Fibroblast of lung (primary cell): ENCODE data around the gene NFE2L3.

Source experiments
- CTCF ChIP-seq, 2 donors: IDR thresholded peaks in 1 of 2; conservative IDR thresholded peaks in 1 of 2; 1 replicate in 1 of 2; 2 replicates in 1 of 2; pipeline ENCODE4 v1.5.1; 2011 to 2012; ENCODE audit warnings: low read length in 2 of 2, control low read depth in 1 of 2, inconsistent platforms in 1 of 2, low read depth in 1 of 2, mild to moderate bottlenecking in 1 of 2
- EZH2 ChIP-seq: IDR thresholded peaks from 2 replicates; pipeline ENCODE4 v1.5.1; 2012; ENCODE audit warnings: low read length, control low read depth, mild to moderate bottlenecking; ENCODE audit errors: missing control alignments

DNA sequence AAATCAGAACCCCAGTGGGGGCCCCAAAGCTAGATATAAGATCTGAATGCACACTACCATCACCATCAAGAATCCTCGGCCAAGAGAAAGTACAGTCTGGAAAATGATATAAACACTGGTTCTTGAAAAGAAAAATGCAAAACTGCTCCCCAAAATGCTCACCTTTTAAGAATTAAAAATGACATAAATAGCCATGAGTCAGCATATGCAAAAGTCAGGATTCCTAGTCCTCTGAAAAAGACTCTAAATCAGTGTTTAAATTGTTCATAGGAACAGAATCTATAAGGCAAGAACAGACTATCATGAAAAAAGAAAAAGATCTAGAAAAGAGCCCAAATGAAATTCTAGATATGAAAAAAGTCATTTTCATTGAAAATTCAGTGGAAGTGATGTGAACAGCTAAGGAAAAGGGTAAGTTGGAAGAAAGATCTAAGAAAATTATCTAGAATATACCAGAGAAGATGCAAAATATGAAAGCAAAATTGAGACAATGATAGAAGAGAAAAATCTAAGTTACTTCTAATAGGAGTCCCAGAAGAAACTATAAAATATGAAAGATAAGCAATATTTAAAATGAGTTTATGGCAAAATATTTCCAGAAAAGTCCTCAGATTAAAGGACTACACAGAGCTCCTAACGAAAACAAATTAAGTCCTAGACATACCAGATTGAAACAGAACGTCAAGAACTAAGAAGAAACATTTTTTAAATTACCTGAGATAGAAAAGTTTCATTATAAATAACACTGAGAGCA lies 29.7 kb downstream of the NFE2L3 start:
- no peak for TF ChIP-seq CTCF (conservative IDR thresholded peaks at IDR 0.05 in 1 of 2, IDR thresholded peaks at IDR 0.05 in 1 of 2; ENCODE audit: low read depth in 1 of 2, low read length in 2 of 2)
- no peak for TF ChIP-seq EZH2
